SK-N-SH treated with all-trans-retinoic acid at 6 μM for 48 hours (cell line): Measurements from ENCODE around the gene CYP1A2.

Source experiments
- CSDC2 ChIP-seq: fragments of 250-450 bp; sonication (Bioruptor Pico); IDR thresholded peaks from 2 replicates; pipeline ENCODE4 v1.5.0; 2020; ENCODE audit warnings: mild to moderate bottlenecking, moderate library complexity
- RARB ChIP-seq: fragments of 250-450 bp; sonication (Bioruptor Pico); IDR thresholded peaks from 2 replicates; pipeline ENCODE4 v1.8.0; 2021; ENCODE audit warnings: mild to moderate bottlenecking, moderate library complexity
- TCF4 ChIP-seq: fragments of 250-450 bp; sonication (Bioruptor Pico); IDR thresholded peaks from 2 replicates; pipeline ENCODE4 v1.8.0; 2021; ENCODE audit warnings: mild to moderate bottlenecking, moderate library complexity, borderline replicate concordance
- TOX ChIP-seq: fragments of 250-450 bp; sonication (Bioruptor Pico); IDR thresholded peaks from 2 replicates; pipeline ENCODE4 v1.8.0; 2021; ENCODE audit warnings: mild to moderate bottlenecking, moderate library complexity, borderline replicate concordance
- ZFP3 ChIP-seq: fragments of 250-450 bp; sonication (Bioruptor Pico); IDR thresholded peaks from 2 replicates; pipeline ENCODE4 v1.5.0; 2020; ENCODE audit warnings: mild to moderate bottlenecking, moderate library complexity
- ZFP30 ChIP-seq: fragments of 450-650 bp; formaldehyde crosslinking; IDR thresholded peaks from 2 replicates; pipeline ENCODE4 v1.5.0; 2022; ENCODE audit warnings: mild to moderate bottlenecking, moderate library complexity
- ZNF565 ChIP-seq: fragments of 450-650 bp; formaldehyde crosslinking; conservative IDR thresholded peaks from 2 replicates; pipeline ENCODE4 v1.5.0; 2020; ENCODE audit warnings: low read depth, mild to moderate bottlenecking, moderate library complexity
- ZNF70 ChIP-seq: fragments of 450-650 bp; formaldehyde crosslinking; IDR thresholded peaks from 2 replicates; pipeline ENCODE4 v1.5.0; 2020; ENCODE audit warnings: mild to moderate bottlenecking, moderate library complexity
- TF ChIP-seq, protein P1 (sequence below): fragments of 250-450 bp; sonication (Bioruptor Pico); IDR thresholded peaks from 2 replicates; pipeline ENCODE4 v1.5.1; 2020; ENCODE audit warnings: low read depth, mild to moderate bottlenecking, moderate library complexity
- TF ChIP-seq, protein P2 (sequence below): fragments of 250-450 bp; sonication (Bioruptor Pico); IDR thresholded peaks from 2 replicates; pipeline ENCODE4 v1.5.0; 2020; ENCODE audit warnings: mild to moderate bottlenecking, moderate library complexity
- TF ChIP-seq, protein P3 (sequence below): fragments of 250-450 bp; sonication (Bioruptor Pico); IDR thresholded peaks from 2 replicates; pipeline ENCODE4 v1.8.0; 2020; ENCODE audit warnings: mild to moderate bottlenecking, moderate library complexity, borderline replicate concordance
- TF ChIP-seq, protein P4 (sequence below): fragments of 250-450 bp; sonication (Bioruptor Pico); IDR thresholded peaks from 2 replicates; pipeline ENCODE4 v1.8.0; 2021; ENCODE audit warnings: low read depth, mild to moderate bottlenecking, moderate library complexity, borderline replicate concordance
- TF ChIP-seq, protein P5 (sequence below): fragments of 250-450 bp; sonication (Bioruptor Pico); IDR thresholded peaks from 2 replicates; pipeline ENCODE4 v1.5.1; 2021; ENCODE audit warnings: mild to moderate bottlenecking, moderate library complexity

DNA sequence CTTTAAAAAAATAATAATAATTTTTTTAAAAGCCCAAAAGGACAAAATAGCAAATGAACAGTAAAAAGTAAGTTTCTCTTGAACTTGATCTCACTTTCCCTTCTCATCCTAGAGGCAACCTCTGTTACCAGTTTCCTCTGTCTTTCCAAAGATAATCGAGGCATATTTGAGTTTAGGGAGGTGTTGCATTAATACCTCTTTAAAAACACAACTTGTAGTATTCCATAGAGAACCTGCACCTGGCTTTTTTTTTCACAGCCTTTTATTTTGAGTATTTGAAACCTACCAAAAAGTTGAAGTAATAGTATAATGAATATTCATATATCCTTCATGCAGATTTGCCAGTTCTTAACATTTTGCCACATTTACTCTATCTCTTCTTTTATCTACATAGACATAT, 42.4 kb downstream of the CYP1A2 start:
- TF ChIP-seq TOX (no peak), ZFP3 (CRISPR knock-in tag) (no peak), RARB (CRISPR knock-in tag) (no peak), ZNF70 (CRISPR knock-in tag) (no peak), ZFP30 (CRISPR knock-in tag) (no peak), CSDC2 (CRISPR knock-in tag) (no peak), TCF4 (CRISPR knock-in tag) (no peak), ZNF565 (no peak)
- TF ChIP-seq, protein P1, sequence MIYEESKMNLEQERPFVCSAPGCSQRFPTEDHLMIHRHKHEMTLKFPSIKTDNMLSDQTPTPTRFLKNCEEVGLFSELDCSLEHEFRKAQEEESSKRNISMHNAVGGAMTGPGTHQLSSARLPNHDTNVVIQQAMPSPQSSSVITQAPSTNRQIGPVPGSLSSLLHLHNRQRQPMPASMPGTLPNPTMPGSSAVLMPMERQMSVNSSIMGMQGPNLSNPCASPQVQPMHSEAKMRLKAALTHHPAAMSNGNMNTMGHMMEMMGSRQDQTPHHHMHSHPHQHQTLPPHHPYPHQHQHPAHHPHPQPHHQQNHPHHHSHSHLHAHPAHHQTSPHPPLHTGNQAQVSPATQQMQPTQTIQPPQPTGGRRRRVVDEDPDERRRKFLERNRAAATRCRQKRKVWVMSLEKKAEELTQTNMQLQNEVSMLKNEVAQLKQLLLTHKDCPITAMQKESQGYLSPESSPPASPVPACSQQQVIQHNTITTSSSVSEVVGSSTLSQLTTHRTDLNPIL (CRISPR knock-in tag): no peak
- TF ChIP-seq, protein P2, sequence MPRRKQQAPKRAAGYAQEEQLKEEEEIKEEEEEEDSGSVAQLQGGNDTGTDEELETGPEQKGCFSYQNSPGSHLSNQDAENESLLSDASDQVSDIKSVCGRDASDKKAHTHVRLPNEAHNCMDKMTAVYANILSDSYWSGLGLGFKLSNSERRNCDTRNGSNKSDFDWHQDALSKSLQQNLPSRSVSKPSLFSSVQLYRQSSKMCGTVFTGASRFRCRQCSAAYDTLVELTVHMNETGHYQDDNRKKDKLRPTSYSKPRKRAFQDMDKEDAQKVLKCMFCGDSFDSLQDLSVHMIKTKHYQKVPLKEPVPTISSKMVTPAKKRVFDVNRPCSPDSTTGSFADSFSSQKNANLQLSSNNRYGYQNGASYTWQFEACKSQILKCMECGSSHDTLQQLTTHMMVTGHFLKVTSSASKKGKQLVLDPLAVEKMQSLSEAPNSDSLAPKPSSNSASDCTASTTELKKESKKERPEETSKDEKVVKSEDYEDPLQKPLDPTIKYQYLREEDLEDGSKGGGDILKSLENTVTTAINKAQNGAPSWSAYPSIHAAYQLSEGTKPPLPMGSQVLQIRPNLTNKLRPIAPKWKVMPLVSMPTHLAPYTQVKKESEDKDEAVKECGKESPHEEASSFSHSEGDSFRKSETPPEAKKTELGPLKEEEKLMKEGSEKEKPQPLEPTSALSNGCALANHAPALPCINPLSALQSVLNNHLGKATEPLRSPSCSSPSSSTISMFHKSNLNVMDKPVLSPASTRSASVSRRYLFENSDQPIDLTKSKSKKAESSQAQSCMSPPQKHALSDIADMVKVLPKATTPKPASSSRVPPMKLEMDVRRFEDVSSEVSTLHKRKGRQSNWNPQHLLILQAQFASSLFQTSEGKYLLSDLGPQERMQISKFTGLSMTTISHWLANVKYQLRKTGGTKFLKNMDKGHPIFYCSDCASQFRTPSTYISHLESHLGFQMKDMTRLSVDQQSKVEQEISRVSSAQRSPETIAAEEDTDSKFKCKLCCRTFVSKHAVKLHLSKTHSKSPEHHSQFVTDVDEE (CRISPR knock-in tag): no peak
- TF ChIP-seq, protein P3, sequence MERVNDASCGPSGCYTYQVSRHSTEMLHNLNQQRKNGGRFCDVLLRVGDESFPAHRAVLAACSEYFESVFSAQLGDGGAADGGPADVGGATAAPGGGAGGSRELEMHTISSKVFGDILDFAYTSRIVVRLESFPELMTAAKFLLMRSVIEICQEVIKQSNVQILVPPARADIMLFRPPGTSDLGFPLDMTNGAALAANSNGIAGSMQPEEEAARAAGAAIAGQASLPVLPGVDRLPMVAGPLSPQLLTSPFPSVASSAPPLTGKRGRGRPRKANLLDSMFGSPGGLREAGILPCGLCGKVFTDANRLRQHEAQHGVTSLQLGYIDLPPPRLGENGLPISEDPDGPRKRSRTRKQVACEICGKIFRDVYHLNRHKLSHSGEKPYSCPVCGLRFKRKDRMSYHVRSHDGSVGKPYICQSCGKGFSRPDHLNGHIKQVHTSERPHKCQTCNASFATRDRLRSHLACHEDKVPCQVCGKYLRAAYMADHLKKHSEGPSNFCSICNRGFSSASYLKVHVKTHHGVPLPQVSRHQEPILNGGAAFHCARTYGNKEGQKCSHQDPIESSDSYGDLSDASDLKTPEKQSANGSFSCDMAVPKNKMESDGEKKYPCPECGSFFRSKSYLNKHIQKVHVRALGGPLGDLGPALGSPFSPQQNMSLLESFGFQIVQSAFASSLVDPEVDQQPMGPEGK (CRISPR knock-in tag): no peak
- TF ChIP-seq, protein P4, sequence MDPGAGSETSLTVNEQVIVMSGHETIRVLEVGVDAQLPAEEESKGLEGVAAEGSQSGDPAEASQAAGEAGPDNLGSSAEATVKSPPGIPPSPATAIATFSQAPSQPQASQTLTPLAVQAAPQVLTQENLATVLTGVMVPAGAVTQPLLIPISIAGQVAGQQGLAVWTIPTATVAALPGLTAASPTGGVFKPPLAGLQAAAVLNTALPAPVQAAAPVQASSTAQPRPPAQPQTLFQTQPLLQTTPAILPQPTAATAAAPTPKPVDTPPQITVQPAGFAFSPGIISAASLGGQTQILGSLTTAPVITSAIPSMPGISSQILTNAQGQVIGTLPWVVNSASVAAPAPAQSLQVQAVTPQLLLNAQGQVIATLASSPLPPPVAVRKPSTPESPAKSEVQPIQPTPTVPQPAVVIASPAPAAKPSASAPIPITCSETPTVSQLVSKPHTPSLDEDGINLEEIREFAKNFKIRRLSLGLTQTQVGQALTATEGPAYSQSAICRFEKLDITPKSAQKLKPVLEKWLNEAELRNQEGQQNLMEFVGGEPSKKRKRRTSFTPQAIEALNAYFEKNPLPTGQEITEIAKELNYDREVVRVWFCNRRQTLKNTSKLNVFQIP (CRISPR knock-in tag): no peak
- TF ChIP-seq, protein P5, sequence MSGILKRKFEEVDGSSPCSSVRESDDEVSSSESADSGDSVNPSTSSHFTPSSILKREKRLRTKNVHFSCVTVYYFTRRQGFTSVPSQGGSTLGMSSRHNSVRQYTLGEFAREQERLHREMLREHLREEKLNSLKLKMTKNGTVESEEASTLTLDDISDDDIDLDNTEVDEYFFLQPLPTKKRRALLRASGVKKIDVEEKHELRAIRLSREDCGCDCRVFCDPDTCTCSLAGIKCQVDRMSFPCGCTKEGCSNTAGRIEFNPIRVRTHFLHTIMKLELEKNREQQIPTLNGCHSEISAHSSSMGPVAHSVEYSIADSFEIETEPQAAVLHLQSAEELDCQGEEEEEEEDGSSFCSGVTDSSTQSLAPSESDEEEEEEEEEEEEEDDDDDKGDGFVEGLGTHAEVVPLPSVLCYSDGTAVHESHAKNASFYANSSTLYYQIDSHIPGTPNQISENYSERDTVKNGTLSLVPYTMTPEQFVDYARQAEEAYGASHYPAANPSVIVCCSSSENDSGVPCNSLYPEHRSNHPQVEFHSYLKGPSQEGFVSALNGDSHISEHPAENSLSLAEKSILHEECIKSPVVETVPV (CRISPR knock-in tag): no peak
